Activated B cell treated with CpG ODN at 0.5 μM for 24 hours (primary cell): ENCODE measurements around the gene MCF2L. TPM values are rescaled to one million over a fixed set of nuclear protein-coding genes. Genes with fewer than 3 reads are reported as not detected.

Experiments used
- ATAC-seq: fragments of 200-7000 bp; cut with Tn5 transposase; one replicate; pipeline ENCODE4 v1.10.0; 2021; ENCODE audit warnings: low read depth, mild to moderate bottlenecking, moderate library complexity
- CTCF ChIA-PET: fragments of 350-600 bp; sonication (Branson Sonifier 250); formaldehyde crosslinking; loops from one replicate; lab custom pipeline; 2021; ENCODE audit warnings: antibody characterized with exemption; lab: Charles Lee
- POLR2A ChIA-PET: fragments of 350-600 bp; sonication (Branson Sonifier 250); formaldehyde crosslinking; loops from one replicate; lab custom pipeline; 2021; ENCODE audit warnings: antibody characterized with exemption; lab: Charles Lee
- DNase-seq: peaks from one replicate; pipeline ENCODE4 v3.0.0; 2022
- H3K27ac Mint-ChIP-seq: one replicate; pipeline ENCODE4 v1.8.0; 2020; ENCODE audit warnings: mixed read lengths
- H3K27me3 Mint-ChIP-seq: one replicate; pipeline ENCODE4 v1.8.0; 2021; ENCODE audit warnings: mixed read lengths
- H3K36me3 Mint-ChIP-seq: one replicate; pipeline ENCODE4 v1.8.0; 2021; ENCODE audit warnings: low read depth, mixed read lengths
- H3K4me1 Mint-ChIP-seq: one replicate; pipeline ENCODE4 v1.8.0; 2021; ENCODE audit warnings: mixed read lengths
- H3K4me3 Mint-ChIP-seq: one replicate; pipeline ENCODE4 v1.8.0; 2020; ENCODE audit warnings: mild to moderate bottlenecking, mixed read lengths
- H3K9me3 Mint-ChIP-seq: one replicate; pipeline ENCODE4 v1.8.0; 2020; ENCODE audit warnings: mixed read lengths
- CTCF ChIP-seq: fragments of 200-600 bp; IDR thresholded peaks from one replicate; pipeline ENCODE4 v1.8.0; 2022; ENCODE audit warnings: antibody characterized with exemption, mild to moderate bottlenecking
- intact Hi-C: fragments of 100-400 bp; cut with micrococcal nuclease; formaldehyde crosslinking; loops from one replicate; pipeline ENCODE4 v1.15.1; 2024
- total RNA-seq: library from RNA; stranded (reverse); gene quantifications from 2 replicates; pipeline ENCODE4 v1.2.3, GENCODE V29; 2022

MCF2L gene
- total RNA-seq, 1 donor from 2014 or later = 3.4 TPM

GRCh38 chr13:112970552-112971287, 1.7 kb downstream of the MCF2L start:
- ChIA-PET POLR2A (interaction anchor here (0.6 kb wide), 1 partner anchor 97 kb away, joined by 3 read pairs; no protein-coding TSS in a partner anchor), CTCF (interaction anchor here (0.7 kb wide), 1 partner anchor 28 kb away, joined by 3 read pairs; no protein-coding TSS in a partner anchor)
- intact Hi-C loops = no loop called here
- Mint-ChIP-seq H3K27ac (no peak overlapping the region), H3K27me3 (peaks cover 26% of the 10 kb centered on the region), H3K4me1 (peaks cover 11% of the 10 kb centered on the region), H3K9me3 (no peaks in the 10 kb centered on the region), H3K4me3 (no peak overlapping the region), H3K36me3 (no peaks in the 10 kb centered on the region)
- DNase-seq (no peak), ATAC-seq (no peak)
- TF ChIP-seq CTCF = no peak

GRCh38 chr13:112971288-112971643, 2.3 kb downstream of the MCF2L start:
- Mint-ChIP-seq H3K27me3 (peaks cover 26% of the 10 kb centered on the region), H3K4me3 (no peak overlapping the region), H3K4me1 (peaks cover 11% of the 10 kb centered on the region), H3K36me3 (no peaks in the 10 kb centered on the region), H3K27ac (no peak overlapping the region), H3K9me3 (no peaks in the 10 kb centered on the region)
- no peak for TF ChIP-seq CTCF
- ChIA-PET CTCF (interaction anchor here (0.7 kb wide), 1 partner anchor 28 kb away, joined by 3 read pairs; no protein-coding TSS in a partner anchor), POLR2A (interaction anchor here (0.6 kb wide), 1 partner anchor 98 kb away, joined by 3 read pairs; no protein-coding TSS in a partner anchor)
- intact Hi-C loops = no loop called here
- ATAC-seq (no peak), DNase-seq (no peak)

GRCh38 chr13:112972258-112972657, 3.2 kb downstream of the MCF2L start:
- no peak for TF ChIP-seq CTCF
- ATAC-seq = no peak
- no peaks in the 10 kb centered on the region for H3K9me3 Mint-ChIP-seq
- intact Hi-C loops = no loop called here
- no peak overlapping the region for H3K27ac Mint-ChIP-seq
- H3K4me3 Mint-ChIP-seq = no peak overlapping the region
- ChIA-PET POLR2A (no interaction called here), CTCF (no interaction called here)
- no peak for DNase-seq
- peaks cover 11% of the 10 kb centered on the region for H3K4me1 Mint-ChIP-seq
- H3K36me3 Mint-ChIP-seq = no peaks in the 10 kb centered on the region
- peaks cover 28% of the 10 kb centered on the region for H3K27me3 Mint-ChIP-seq

GRCh38 chr13:112972867-112973576, 4.0 kb downstream of the MCF2L start:
- TF ChIP-seq CTCF = no peak
- Mint-ChIP-seq H3K27me3 (peaks cover 28% of the 10 kb centered on the region), H3K4me1 (peaks cover 10% of the 10 kb centered on the region), H3K36me3 (no peaks in the 10 kb centered on the region), H3K27ac (no peak overlapping the region), H3K9me3 (no peaks in the 10 kb centered on the region), H3K4me3 (no peak overlapping the region)
- POLR2A ChIA-PET = no interaction called here
- CTCF ChIA-PET = no interaction called here
- intact Hi-C loops = no loop called here
- ATAC-seq (no peak), DNase-seq (no peak)

GRCh38 chr13:112973577-112973951, 4.5 kb downstream of the MCF2L start:
- ATAC-seq = no peak
- H3K4me3 Mint-ChIP-seq = no peak overlapping the region
- no peaks in the 10 kb centered on the region for H3K36me3 Mint-ChIP-seq
- ChIA-PET POLR2A (no interaction called here), CTCF (no interaction called here)
- H3K27ac Mint-ChIP-seq = no peak overlapping the region
- no peak for TF ChIP-seq CTCF
- DNase-seq = no peak
- H3K9me3 Mint-ChIP-seq = no peaks in the 10 kb centered on the region
- H3K27me3 Mint-ChIP-seq = peaks cover 28% of the 10 kb centered on the region
- intact Hi-C loops = no loop called here
- H3K4me1 Mint-ChIP-seq = peaks cover 8% of the 10 kb centered on the region
